GM23338 (cell line): ENCODE results near the gene CITED4. TPM values are rescaled to one million over a fixed set of nuclear protein-coding genes. Genes with fewer than 3 reads are reported as not detected.

ENCODE experiments used
- ATAC-seq: fragments of 200-7000 bp; cut with Tn5 transposase; 3 replicates; pipeline ENCODE4 v1.9.1; 2020
- DNase-seq: peaks from one replicate; pipeline ENCODE4 v3.0.0-alpha.2; 2015; ENCODE audit warnings: low spot score
- H2AFZ ChIP-seq: fragments of 200-600 bp; sonication (generic); 2 replicates; pipeline ENCODE4 v1.8.0; 2016; ENCODE audit warnings: antibody characterized with exemption, mild to moderate bottlenecking, moderate library complexity
- H3F3A ChIP-seq: fragments of 200-600 bp; sonication (generic); replicated peaks from 2 replicates; pipeline ENCODE4 v1.8.0; 2017; ENCODE audit warnings: antibody characterized with exemption, mixed run types, low read depth
- H3K27ac ChIP-seq: fragments of 200-600 bp; sonication (generic); 2 replicates; pipeline ENCODE4 v1.6.1; 2016; ENCODE audit warnings: low read depth
- H3K27me3 ChIP-seq: fragments of 200-600 bp; sonication (generic); 2 replicates; pipeline ENCODE4 v1.8.0; 2016; ENCODE audit warnings: mild to moderate bottlenecking, mixed run types, moderate library complexity; ENCODE audit not compliant: insufficient read depth
- H3K36me3 ChIP-seq: fragments of 200-600 bp; sonication (generic); 2 replicates; pipeline ENCODE4 v1.8.0; 2016; ENCODE audit warnings: mild to moderate bottlenecking; ENCODE audit not compliant: insufficient read depth
- H3K4me1 ChIP-seq: fragments of 200-600 bp; sonication (generic); 2 replicates; pipeline ENCODE4 v1.8.0; 2016; ENCODE audit warnings: mild to moderate bottlenecking, moderate library complexity; ENCODE audit not compliant: insufficient read depth
- H3K4me2 ChIP-seq: fragments of 200-600 bp; sonication (generic); 2 replicates; pipeline ENCODE4 v1.7.1; 2017; ENCODE audit warnings: mixed run types
- H3K4me3 ChIP-seq: fragments of 200-600 bp; sonication (generic); 2 replicates; pipeline ENCODE4 v1.6.1; 2016; ENCODE audit warnings: mixed run types
- H3K79me2 ChIP-seq: fragments of 200-600 bp; sonication (generic); replicated peaks from 2 replicates; pipeline ENCODE4 v1.8.0; 2017; ENCODE audit warnings: mild to moderate bottlenecking; ENCODE audit not compliant: insufficient read depth
- H3K9me2 ChIP-seq: fragments of 200-600 bp; sonication (generic); 2 replicates; pipeline ENCODE4 v1.8.0; 2017; ENCODE audit not compliant: insufficient read depth
- H4K20me1 ChIP-seq: fragments of 200-600 bp; sonication (generic); replicated peaks from 2 replicates; pipeline ENCODE4 v1.8.0; 2017; ENCODE audit warnings: mild to moderate bottlenecking; ENCODE audit not compliant: insufficient read depth
- H3K27ac Mint-ChIP-seq: 2 replicates; pipeline ENCODE4 v1.8.0; 2020; ENCODE audit warnings: inconsistent platforms, mild to moderate bottlenecking, moderate library complexity, mixed read lengths
- H3K27me3 Mint-ChIP-seq: 3 replicates; pipeline ENCODE4 v1.8.0; 2022; ENCODE audit warnings: low read depth, mild to moderate bottlenecking, moderate library complexity, mixed read lengths, inconsistent platforms; ENCODE audit not compliant: insufficient read depth, poor library complexity
- H3K36me3 Mint-ChIP-seq: 3 replicates; pipeline ENCODE4 v1.8.0; 2021; ENCODE audit warnings: low read depth, mild to moderate bottlenecking, inconsistent platforms, moderate library complexity, mixed read lengths
- H3K4me1 Mint-ChIP-seq: 3 replicates; pipeline ENCODE4 v1.8.0; 2020; ENCODE audit warnings: mild to moderate bottlenecking, inconsistent platforms, mixed read lengths
- H3K4me3 Mint-ChIP-seq: 3 replicates; pipeline ENCODE4 v1.8.0; 2021; ENCODE audit warnings: moderate library complexity, mild to moderate bottlenecking, inconsistent platforms, mixed read lengths
- H3K9me3 Mint-ChIP-seq: 3 replicates; pipeline ENCODE4 v1.8.0; 2020; ENCODE audit warnings: moderate library complexity, mild to moderate bottlenecking, inconsistent platforms, mixed read lengths
- CREB1 ChIP-seq: fragments of 250-450 bp; sonication (Bioruptor Pico); IDR thresholded peaks from 2 replicates; pipeline ENCODE4 v1.5.0; 2020; ENCODE audit warnings: low read depth, mild to moderate bottlenecking, moderate library complexity
- EZH2 ChIP-seq: fragments of 200-600 bp; sonication (generic); IDR thresholded peaks from one replicate; pipeline ENCODE4 v1.8.0; 2017; ENCODE audit warnings: antibody characterized with exemption, mild to moderate bottlenecking, low read depth; ENCODE audit not compliant: unreplicated experiment
- EZH2phosphoT487 ChIP-seq: fragments of 200-600 bp; sonication (generic); IDR thresholded peaks from one replicate; pipeline ENCODE4 v1.8.1; 2018; ENCODE audit warnings: antibody characterized with exemption; ENCODE audit not compliant: unreplicated experiment
- JUNB ChIP-seq: IDR thresholded peaks from one replicate; pipeline ENCODE4 v1.6.1; 2016; ENCODE audit warnings: antibody characterized with exemption; ENCODE audit not compliant: unreplicated experiment
- NANOG ChIP-seq: IDR thresholded peaks from 2 replicates; pipeline ENCODE4 v1.6.1; 2016; ENCODE audit warnings: antibody characterized with exemption, borderline replicate concordance
- POLR2AphosphoS5 ChIP-seq: IDR thresholded peaks from 2 replicates; pipeline ENCODE4 v1.6.1; 2016; ENCODE audit warnings: antibody characterized with exemption, low read depth
- STAT1 ChIP-seq: IDR thresholded peaks from one replicate; pipeline ENCODE4 v1.6.1; 2016; ENCODE audit warnings: antibody characterized with exemption; ENCODE audit not compliant: unreplicated experiment
- ZNF114 ChIP-seq: fragments of 250-450 bp; sonication (Bioruptor Pico); IDR thresholded peaks from 2 replicates; pipeline ENCODE4 v1.5.0; 2020; ENCODE audit warnings: mild to moderate bottlenecking, moderate library complexity
- ZNF331 ChIP-seq: fragments of 250-450 bp; sonication (Bioruptor Pico); IDR thresholded peaks from 2 replicates; pipeline ENCODE4 v1.5.0; 2020; ENCODE audit warnings: low read depth, mild to moderate bottlenecking, moderate library complexity
- polyA plus RNA-seq: library from polyadenylated mRNA; unstranded; fragments of >200 nt; fragmentation: Nextera tagmentation; extraction: Ambion mirVana; gene quantifications from 2 replicates; pipeline ENCODE4 v1.2.1, GENCODE V29; 2016
- total RNA-seq: library from RNA; depleted of rRNA; stranded (reverse); fragments of >200 nt; shearing (Covaris generic); gene quantifications from 2 replicates; pipeline ENCODE4 v1.2.3, GENCODE V29; 2014
- TF ChIP-seq, protein P1 (sequence below): IDR thresholded peaks from one replicate; pipeline ENCODE4 v1.6.1; 2018; ENCODE audit warnings: antibody characterized with exemption; ENCODE audit not compliant: unreplicated experiment
- TF ChIP-seq, protein P2 (sequence below): fragments of 250-450 bp; sonication (Bioruptor Pico); IDR thresholded peaks from 2 replicates; pipeline ENCODE4 v1.5.0; 2020; ENCODE audit warnings: mild to moderate bottlenecking, moderate library complexity
- TF ChIP-seq, protein P3 (sequence below), 2 experiments: fragments of 200-600 bp in 1 of 2; sonication (generic) in 1 of 2; conservative IDR thresholded peaks; 2 replicates each; pipeline versions ENCODE4 v1.5.1 to v1.6.1; 2016 to 2017; ENCODE audit warnings: antibody characterized with exemption in 2 of 2, low read depth in 2 of 2, mild to moderate bottlenecking in 2 of 2, moderate library complexity in 1 of 2
- TF ChIP-seq, protein P4 (sequence below): IDR thresholded peaks from 2 replicates; pipeline ENCODE4 v1.6.1; 2016; ENCODE audit warnings: antibody characterized with exemption

Gene CITED4
- total and polyA plus RNA-seq, 2 experiments from 2014 or later = 2.9 to 18.7 TPM

DNA sequence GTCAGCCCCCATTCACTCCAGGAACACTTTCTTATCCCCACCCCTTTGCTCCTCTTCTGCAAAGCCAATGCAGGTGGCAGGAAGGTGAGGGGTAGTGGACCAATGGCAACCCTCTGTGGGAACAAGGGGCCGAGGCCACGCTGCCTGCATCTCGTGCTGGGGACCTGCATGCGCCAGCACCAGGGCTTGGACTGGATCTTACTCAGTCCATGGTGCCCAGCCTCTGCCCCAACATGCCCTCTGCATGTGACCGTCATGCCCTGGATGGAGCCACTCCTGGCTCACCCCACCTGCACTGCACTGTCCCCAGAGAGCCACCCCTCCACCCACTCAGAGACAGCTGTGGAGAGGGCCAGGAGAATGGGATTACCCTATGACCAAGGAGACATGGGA, 22.2 kb downstream of the CITED4 start:
- Histone ChIP-seq H3K27me3 (no peaks in the 10 kb centered on the region), H3F3A (no peaks in the 10 kb centered on the region), H3K36me3 (no peaks in the 10 kb centered on the region), H3K27ac (no peak overlapping the region), H3K4me3 (no peak overlapping the region), H3K9me2 (peaks cover 8% of the 10 kb centered on the region; the same call in 1 of the 2 replicates), H3K4me1 (no peaks in the 10 kb centered on the region), H4K20me1 (no peaks in the 10 kb centered on the region), H2AFZ (no peak overlapping the region), H3K4me2 (no peak overlapping the region), H3K79me2 (no peaks in the 10 kb centered on the region)
- DNase-seq (no peak), ATAC-seq (no peak)
- Mint-ChIP-seq H3K27ac (no peak overlapping the region), H3K9me3 (no peaks in the 10 kb centered on the region), H3K27me3 (peaks cover 4% of the 10 kb centered on the region), H3K4me3 (no peak overlapping the region), H3K36me3 (peaks cover 4% of the 10 kb centered on the region; the same call in 1 of the 3 replicates), H3K4me1 (peaks cover 3% of the 10 kb centered on the region; the same call in 2 of the 3 replicates)
- TF ChIP-seq EZH2 (no peak), ZNF331 (no peak), NANOG (no peak), CREB1 (CRISPR knock-in tag) (no peak), EZH2phosphoT487 (no peak), POLR2AphosphoS5 (no peak), STAT1 (no peak), JUNB (no peak), ZNF114 (CRISPR knock-in tag) (no peak)
- TF ChIP-seq, protein P1, sequence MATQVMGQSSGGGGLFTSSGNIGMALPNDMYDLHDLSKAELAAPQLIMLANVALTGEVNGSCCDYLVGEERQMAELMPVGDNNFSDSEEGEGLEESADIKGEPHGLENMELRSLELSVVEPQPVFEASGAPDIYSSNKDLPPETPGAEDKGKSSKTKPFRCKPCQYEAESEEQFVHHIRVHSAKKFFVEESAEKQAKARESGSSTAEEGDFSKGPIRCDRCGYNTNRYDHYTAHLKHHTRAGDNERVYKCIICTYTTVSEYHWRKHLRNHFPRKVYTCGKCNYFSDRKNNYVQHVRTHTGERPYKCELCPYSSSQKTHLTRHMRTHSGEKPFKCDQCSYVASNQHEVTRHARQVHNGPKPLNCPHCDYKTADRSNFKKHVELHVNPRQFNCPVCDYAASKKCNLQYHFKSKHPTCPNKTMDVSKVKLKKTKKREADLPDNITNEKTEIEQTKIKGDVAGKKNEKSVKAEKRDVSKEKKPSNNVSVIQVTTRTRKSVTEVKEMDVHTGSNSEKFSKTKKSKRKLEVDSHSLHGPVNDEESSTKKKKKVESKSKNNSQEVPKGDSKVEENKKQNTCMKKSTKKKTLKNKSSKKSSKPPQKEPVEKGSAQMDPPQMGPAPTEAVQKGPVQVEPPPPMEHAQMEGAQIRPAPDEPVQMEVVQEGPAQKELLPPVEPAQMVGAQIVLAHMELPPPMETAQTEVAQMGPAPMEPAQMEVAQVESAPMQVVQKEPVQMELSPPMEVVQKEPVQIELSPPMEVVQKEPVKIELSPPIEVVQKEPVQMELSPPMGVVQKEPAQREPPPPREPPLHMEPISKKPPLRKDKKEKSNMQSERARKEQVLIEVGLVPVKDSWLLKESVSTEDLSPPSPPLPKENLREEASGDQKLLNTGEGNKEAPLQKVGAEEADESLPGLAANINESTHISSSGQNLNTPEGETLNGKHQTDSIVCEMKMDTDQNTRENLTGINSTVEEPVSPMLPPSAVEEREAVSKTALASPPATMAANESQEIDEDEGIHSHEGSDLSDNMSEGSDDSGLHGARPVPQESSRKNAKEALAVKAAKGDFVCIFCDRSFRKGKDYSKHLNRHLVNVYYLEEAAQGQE = no peak
- TF ChIP-seq, protein P2, sequence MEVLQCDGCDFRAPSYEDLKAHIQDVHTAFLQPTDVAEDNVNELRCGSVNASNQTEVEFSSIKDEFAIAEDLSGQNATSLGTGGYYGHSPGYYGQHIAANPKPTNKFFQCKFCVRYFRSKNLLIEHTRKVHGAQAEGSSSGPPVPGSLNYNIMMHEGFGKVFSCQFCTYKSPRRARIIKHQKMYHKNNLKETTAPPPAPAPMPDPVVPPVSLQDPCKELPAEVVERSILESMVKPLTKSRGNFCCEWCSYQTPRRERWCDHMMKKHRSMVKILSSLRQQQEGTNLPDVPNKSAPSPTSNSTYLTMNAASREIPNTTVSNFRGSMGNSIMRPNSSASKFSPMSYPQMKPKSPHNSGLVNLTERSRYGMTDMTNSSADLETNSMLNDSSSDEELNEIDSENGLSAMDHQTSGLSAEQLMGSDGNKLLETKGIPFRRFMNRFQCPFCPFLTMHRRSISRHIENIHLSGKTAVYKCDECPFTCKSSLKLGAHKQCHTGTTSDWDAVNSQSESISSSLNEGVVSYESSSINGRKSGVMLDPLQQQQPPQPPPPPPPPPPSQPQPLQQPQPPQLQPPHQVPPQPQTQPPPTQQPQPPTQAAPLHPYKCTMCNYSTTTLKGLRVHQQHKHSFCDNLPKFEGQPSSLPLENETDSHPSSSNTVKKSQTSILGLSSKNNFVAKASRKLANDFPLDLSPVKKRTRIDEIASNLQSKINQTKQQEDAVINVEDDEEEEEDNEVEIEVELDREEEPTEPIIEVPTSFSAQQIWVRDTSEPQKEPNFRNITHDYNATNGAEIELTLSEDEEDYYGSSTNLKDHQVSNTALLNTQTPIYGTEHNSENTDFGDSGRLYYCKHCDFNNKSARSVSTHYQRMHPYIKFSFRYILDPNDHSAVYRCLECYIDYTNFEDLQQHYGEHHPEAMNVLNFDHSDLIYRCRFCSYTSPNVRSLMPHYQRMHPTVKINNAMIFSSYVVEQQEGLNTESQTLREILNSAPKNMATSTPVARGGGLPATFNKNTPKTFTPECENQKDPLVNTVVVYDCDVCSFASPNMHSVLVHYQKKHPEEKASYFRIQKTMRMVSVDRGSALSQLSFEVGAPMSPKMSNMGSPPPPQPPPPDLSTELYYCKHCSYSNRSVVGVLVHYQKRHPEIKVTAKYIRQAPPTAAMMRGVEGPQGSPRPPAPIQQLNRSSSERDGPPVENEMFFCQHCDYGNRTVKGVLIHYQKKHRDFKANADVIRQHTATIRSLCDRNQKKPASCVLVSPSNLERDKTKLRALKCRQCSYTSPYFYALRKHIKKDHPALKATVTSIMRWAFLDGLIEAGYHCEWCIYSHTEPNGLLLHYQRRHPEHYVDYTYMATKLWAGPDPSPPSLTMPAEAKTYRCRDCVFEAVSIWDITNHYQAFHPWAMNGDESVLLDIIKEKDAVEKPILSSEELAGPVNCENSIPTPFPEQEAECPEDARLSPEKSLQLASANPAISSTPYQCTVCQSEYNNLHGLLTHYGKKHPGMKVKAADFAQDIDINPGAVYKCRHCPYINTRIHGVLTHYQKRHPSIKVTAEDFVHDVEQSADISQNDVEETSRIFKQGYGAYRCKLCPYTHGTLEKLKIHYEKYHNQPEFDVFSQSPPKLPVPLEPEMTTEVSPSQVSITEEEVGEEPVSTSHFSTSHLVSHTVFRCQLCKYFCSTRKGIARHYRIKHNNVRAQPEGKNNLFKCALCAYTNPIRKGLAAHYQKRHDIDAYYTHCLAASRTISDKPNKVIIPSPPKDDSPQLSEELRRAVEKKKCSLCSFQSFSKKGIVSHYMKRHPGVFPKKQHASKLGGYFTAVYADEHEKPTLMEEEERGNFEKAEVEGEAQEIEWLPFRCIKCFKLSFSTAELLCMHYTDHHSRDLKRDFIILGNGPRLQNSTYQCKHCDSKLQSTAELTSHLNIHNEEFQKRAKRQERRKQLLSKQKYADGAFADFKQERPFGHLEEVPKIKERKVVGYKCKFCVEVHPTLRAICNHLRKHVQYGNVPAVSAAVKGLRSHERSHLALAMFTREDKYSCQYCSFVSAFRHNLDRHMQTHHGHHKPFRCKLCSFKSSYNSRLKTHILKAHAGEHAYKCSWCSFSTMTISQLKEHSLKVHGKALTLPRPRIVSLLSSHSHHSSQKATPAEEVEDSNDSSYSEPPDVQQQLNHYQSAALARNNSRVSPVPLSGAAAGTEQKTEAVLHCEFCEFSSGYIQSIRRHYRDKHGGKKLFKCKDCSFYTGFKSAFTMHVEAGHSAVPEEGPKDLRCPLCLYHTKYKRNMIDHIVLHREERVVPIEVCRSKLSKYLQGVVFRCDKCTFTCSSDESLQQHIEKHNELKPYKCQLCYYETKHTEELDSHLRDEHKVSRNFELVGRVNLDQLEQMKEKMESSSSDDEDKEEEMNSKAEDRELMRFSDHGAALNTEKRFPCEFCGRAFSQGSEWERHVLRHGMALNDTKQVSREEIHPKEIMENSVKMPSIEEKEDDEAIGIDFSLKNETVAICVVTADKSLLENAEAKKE (CRISPR knock-in tag) = no peak
- TF ChIP-seq, protein P3, sequence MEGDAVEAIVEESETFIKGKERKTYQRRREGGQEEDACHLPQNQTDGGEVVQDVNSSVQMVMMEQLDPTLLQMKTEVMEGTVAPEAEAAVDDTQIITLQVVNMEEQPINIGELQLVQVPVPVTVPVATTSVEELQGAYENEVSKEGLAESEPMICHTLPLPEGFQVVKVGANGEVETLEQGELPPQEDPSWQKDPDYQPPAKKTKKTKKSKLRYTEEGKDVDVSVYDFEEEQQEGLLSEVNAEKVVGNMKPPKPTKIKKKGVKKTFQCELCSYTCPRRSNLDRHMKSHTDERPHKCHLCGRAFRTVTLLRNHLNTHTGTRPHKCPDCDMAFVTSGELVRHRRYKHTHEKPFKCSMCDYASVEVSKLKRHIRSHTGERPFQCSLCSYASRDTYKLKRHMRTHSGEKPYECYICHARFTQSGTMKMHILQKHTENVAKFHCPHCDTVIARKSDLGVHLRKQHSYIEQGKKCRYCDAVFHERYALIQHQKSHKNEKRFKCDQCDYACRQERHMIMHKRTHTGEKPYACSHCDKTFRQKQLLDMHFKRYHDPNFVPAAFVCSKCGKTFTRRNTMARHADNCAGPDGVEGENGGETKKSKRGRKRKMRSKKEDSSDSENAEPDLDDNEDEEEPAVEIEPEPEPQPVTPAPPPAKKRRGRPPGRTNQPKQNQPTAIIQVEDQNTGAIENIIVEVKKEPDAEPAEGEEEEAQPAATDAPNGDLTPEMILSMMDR (conservative IDR thresholded peaks at IDR 0.05; ENCODE audit: low read depth in 2 of 2) = no peak
- TF ChIP-seq, protein P4, sequence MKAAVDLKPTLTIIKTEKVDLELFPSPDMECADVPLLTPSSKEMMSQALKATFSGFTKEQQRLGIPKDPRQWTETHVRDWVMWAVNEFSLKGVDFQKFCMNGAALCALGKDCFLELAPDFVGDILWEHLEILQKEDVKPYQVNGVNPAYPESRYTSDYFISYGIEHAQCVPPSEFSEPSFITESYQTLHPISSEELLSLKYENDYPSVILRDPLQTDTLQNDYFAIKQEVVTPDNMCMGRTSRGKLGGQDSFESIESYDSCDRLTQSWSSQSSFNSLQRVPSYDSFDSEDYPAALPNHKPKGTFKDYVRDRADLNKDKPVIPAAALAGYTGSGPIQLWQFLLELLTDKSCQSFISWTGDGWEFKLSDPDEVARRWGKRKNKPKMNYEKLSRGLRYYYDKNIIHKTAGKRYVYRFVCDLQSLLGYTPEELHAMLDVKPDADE = no peak
